ENCODE measurements around the gene PGBD5. TPM values are rescaled to one million over a fixed set of nuclear protein-coding genes. Genes with fewer than 3 reads are reported as not detected.

Gene PGBD5
- polyA plus RNA-seq, 3 donors: 0.44 TPM; not detected in 2

DNA sequence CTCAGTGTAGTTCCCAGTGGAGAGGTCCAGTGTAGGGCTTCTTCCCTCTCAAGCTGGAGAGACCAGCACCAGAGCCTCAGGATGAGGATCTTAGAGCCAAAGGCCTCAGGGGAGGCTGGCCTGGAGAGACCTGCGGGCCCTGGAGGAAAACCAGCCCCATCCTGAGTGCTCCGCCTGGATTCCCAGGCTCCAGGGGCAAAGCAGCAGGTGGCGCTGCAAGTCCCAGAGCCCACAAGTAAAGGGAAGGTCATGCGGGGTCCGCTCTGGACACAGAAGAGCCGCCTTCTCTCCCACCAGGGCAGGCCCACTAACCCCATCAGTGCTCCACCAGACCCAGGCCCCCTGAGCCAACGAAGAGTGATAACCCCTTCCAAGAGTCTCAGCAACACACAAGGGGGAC, 22.7 kb downstream of the PGBD5 start:
- H3K36me3 Mint-ChIP-seq: no peaks in the 10 kb centered on the region
- peak overlapping the region in 1 of 7 donors; percentile 42 for H3K27ac Mint-ChIP-seq
- Histone ChIP-seq H3K9me3 (replicated peaks in 1 of 2; ENCODE audit: control insufficient read depth in 1 of 2, insufficient read depth in 1 of 2, low read length in 2 of 2) (peaks cover 0 to 5% of the 10 kb centered on the region in 2 donors), H3K9ac (ENCODE audit: insufficient read depth, low read length, poor library complexity, severe bottlenecking) (no peak overlapping the region), H3K79me2 (ENCODE audit: insufficient read depth, low read length) (no peaks in the 10 kb centered on the region), H3K4me3 (replicated peaks in 1 of 3; ENCODE audit: low read depth in 2 of 3, low read length in 3 of 3) (no peak overlapping the region), H3K27me3 (ENCODE audit: control insufficient read depth in 2 of 2, insufficient read depth in 2 of 2, low read length in 2 of 2) (no peaks in the 10 kb centered on the region), H3K4me2 (replicated peaks; ENCODE audit: extremely low read depth, low read length, poor library complexity, severe bottlenecking) (no peak overlapping the region), H2AFZ (ENCODE audit: insufficient read depth, low read depth, low read length, poor library complexity, severe bottlenecking) (no peak overlapping the region), H3K36me3 (replicated peaks in 1 of 2; ENCODE audit: control insufficient read depth in 1 of 2, insufficient read depth in 2 of 2, low read length in 2 of 2) (no peaks in the 10 kb centered on the region), H4K20me1 (ENCODE audit: insufficient read depth, low read length) (no peaks in the 10 kb centered on the region), H3K27ac (ENCODE audit: low read depth in 1 of 2, low read length in 2 of 2) (no peak overlapping the region), H3K4me1 (ENCODE audit: control insufficient read depth in 1 of 2, insufficient read depth in 2 of 2, low read length in 2 of 2) (no peaks in the 10 kb centered on the region)
- TF ChIP-seq, protein P1, sequence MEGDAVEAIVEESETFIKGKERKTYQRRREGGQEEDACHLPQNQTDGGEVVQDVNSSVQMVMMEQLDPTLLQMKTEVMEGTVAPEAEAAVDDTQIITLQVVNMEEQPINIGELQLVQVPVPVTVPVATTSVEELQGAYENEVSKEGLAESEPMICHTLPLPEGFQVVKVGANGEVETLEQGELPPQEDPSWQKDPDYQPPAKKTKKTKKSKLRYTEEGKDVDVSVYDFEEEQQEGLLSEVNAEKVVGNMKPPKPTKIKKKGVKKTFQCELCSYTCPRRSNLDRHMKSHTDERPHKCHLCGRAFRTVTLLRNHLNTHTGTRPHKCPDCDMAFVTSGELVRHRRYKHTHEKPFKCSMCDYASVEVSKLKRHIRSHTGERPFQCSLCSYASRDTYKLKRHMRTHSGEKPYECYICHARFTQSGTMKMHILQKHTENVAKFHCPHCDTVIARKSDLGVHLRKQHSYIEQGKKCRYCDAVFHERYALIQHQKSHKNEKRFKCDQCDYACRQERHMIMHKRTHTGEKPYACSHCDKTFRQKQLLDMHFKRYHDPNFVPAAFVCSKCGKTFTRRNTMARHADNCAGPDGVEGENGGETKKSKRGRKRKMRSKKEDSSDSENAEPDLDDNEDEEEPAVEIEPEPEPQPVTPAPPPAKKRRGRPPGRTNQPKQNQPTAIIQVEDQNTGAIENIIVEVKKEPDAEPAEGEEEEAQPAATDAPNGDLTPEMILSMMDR (IDR thresholded peaks at IDR 0.05): no peak
- no peak overlapping the region for H3K4me3 Mint-ChIP-seq
- H3K27me3 Mint-ChIP-seq (ENCODE audit: low read depth in 3 of 3): peaks cover 0 to 6% (median 0%) of the 10 kb centered on the region in 3 donors
- intact Hi-C loops (cut with micrococcal nuclease): no loop called here
- no peak for DNase-seq
- 87% methylated on average over 3 of the region's 7 CpGs for WGBS (ENCODE audit: insufficient coverage)
- peaks cover 0 to 11% (median 8%) of the 10 kb centered on the region in 7 donors for H3K9me3 Mint-ChIP-seq
- H3K4me1 Mint-ChIP-seq: no peaks in the 10 kb centered on the region

- Mint-ChIP-seq H3K4me3 (no peak overlapping the region), H3K4me1 (no peaks in the 10 kb centered on the region), H3K9me3 (peaks cover 0 to 5% (median 3%) of the 10 kb centered on the region in 7 donors), H3K27me3 (ENCODE audit: low read depth in 3 of 3) (peaks cover 0 to 6% (median 0%) of the 10 kb centered on the region in 3 donors), H3K27ac (no peak overlapping the region), H3K36me3 (no peaks in the 10 kb centered on the region)
- TF ChIP-seq, protein P1 (IDR thresholded peaks at IDR 0.05): no peak
- Histone ChIP-seq H3K27me3 (ENCODE audit: control insufficient read depth in 2 of 2, insufficient read depth in 2 of 2, low read length in 2 of 2) (no peaks in the 10 kb centered on the region), H3K9me3 (replicated peaks in 1 of 2; ENCODE audit: control insufficient read depth in 1 of 2, insufficient read depth in 1 of 2, low read length in 2 of 2) (peaks cover 0 to 3% of the 10 kb centered on the region in 2 donors), H4K20me1 (ENCODE audit: insufficient read depth, low read length) (no peaks in the 10 kb centered on the region), H3K4me1 (ENCODE audit: control insufficient read depth in 1 of 2, insufficient read depth in 2 of 2, low read length in 2 of 2) (no peaks in the 10 kb centered on the region), H3K4me3 (replicated peaks in 1 of 3; ENCODE audit: low read depth in 2 of 3, low read length in 3 of 3) (no peak overlapping the region), H3K9ac (ENCODE audit: insufficient read depth, low read length, poor library complexity, severe bottlenecking) (no peak overlapping the region), H3K36me3 (replicated peaks in 1 of 2; ENCODE audit: control insufficient read depth in 1 of 2, insufficient read depth in 2 of 2, low read length in 2 of 2) (no peaks in the 10 kb centered on the region), H3K27ac (ENCODE audit: low read depth in 1 of 2, low read length in 2 of 2) (no peak overlapping the region), H3K79me2 (ENCODE audit: insufficient read depth, low read length) (no peaks in the 10 kb centered on the region), H2AFZ (ENCODE audit: insufficient read depth, low read depth, low read length, poor library complexity, severe bottlenecking) (no peak overlapping the region), H3K4me2 (replicated peaks; ENCODE audit: extremely low read depth, low read length, poor library complexity, severe bottlenecking) (no peak overlapping the region)
- DNase-seq: no peak
- intact Hi-C loops (cut with micrococcal nuclease): no loop called here
- WGBS (ENCODE audit: insufficient coverage): 76% methylated on average over 6 of the region's 8 CpGs
Measured at GRCh38 chr1:230401763-230402294, 24.3 kb downstream of the PGBD5 start.

Measured in CD14-positive monocyte (primary cell).